ENCODE measurements around the gene SNRNP27. TPM values are rescaled to one million over a fixed set of nuclear protein-coding genes. Genes with fewer than 3 reads are reported as not detected.

SNRNP27 gene
- total and polyA plus RNA-seq, 9 of the 15 experiments (the other 6 are each of a cell fraction or from before 2014, with no cell fraction given) = 29.2 to 102 (median 65.7) TPM

DNA sequence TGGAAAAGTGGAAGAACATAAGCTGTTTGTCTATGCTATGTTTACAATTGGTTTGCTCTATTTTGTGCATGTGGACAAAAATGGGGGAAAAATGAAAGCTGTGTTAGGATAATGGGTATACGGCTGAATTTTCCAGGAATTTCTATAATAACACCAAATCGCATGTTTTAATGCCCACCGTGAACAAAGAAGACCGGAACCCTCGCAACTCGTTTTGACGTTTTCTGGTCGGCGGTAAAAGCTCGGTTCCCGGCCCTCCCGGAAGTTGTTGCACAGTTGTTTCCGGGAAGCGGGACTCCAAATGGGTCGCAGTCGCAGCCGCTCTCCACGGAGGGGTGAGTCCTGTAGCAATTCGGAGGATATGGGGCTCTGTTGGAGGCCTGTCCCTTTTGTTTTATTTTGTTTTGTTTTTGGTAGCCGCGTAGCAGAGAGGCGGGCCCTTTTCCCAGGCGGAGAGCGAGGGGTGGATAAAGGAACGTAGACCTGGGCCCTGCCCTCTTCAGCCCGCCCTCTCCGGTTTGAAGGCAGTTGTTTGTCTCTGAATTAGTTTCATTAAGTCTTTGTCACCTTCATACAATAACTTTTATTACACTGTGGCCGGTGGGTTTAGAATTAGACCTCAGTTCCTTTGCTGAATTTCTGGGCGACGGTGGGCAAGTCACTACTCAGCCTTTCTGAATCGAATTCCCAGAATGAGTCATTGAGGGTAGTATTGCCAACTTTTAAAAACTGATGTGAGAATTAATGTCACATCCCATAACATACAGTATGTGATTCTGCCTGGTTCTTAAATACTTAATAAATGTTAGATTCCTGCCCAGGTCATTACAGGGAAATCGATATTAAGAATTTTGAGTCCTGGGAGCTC lies at the start of gene SNRNP27 (continued):
- TF ChIP-seq, protein P1, sequence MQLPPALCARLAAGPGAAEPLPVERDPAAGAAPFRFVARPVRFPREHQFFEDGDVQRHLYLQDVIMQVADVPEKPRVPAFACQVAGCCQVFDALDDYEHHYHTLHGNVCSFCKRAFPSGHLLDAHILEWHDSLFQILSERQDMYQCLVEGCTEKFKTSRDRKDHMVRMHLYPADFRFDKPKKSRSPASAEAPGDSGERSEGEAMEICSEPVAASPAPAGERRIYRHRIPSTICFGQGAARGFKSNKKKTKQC (CRISPR knock-in tag; IDR thresholded peaks at IDR 0.05) = peak; percentile 90
- TF ChIP-seq GATAD2A (IDR thresholded peaks at IDR 0.05) (peak; percentile 65; the same call in 1 of the 2 replicates), ZNF561 (CRISPR knock-in tag; conservative IDR thresholded peaks at IDR 0.05) (no peak), BRD9 (IDR thresholded peaks at IDR 0.05; ENCODE audit: low read depth, partially characterized antibody) (peak; percentile 54), JUNB (CRISPR knock-in tag; conservative IDR thresholded peaks at IDR 0.05) (no peak), HDAC3 (IDR thresholded peaks at IDR 0.05; ENCODE audit: borderline replicate concordance, partially characterized antibody) (peak; percentile 52), ZNF57 (CRISPR knock-in tag; IDR thresholded peaks at IDR 0.05) (no peak), CTBP1 (IDR thresholded peaks at IDR 0.05; ENCODE audit: borderline replicate concordance) (no peak), TCF7 (IDR thresholded peaks at IDR 0.05; ENCODE audit: borderline replicate concordance) (peak; percentile 60; the same call in 1 of the 2 replicates), ZNF780A (CRISPR knock-in tag; IDR thresholded peaks at IDR 0.05) (no peak), L3MBTL2 (IDR thresholded peaks at IDR 0.05) (peak; percentile 57), SIN3A (IDR thresholded peaks at IDR 0.05; ENCODE audit: borderline replicate concordance in 2 of 2, control insufficient read depth in 1 of 2, low read depth in 2 of 2, low read length in 2 of 2) (peak; percentile 48 to 62; a peak in 2 of 4 replicates), MTA3 (IDR thresholded peaks at IDR 0.05; ENCODE audit: borderline replicate concordance) (peak; percentile 98), NEUROD1 (IDR thresholded peaks at IDR 0.05; ENCODE audit: borderline replicate concordance, low read depth, low read length, partially characterized antibody) (peak; percentile 76), ZNF644 (tag; IDR thresholded peaks at IDR 0.05; ENCODE audit: low read depth) (peak; percentile 54; the same call in 1 of the 2 replicates), TAF1 (IDR thresholded peaks at IDR 0.05; ENCODE audit: control insufficient read depth, extremely low read depth, insufficient read depth, low read length, severe bottlenecking) (peak; percentile 100), C11orf30 (IDR thresholded peaks at IDR 0.05; ENCODE audit: low read depth) (peak; percentile 91)
- TF ChIP-seq, protein P2, sequence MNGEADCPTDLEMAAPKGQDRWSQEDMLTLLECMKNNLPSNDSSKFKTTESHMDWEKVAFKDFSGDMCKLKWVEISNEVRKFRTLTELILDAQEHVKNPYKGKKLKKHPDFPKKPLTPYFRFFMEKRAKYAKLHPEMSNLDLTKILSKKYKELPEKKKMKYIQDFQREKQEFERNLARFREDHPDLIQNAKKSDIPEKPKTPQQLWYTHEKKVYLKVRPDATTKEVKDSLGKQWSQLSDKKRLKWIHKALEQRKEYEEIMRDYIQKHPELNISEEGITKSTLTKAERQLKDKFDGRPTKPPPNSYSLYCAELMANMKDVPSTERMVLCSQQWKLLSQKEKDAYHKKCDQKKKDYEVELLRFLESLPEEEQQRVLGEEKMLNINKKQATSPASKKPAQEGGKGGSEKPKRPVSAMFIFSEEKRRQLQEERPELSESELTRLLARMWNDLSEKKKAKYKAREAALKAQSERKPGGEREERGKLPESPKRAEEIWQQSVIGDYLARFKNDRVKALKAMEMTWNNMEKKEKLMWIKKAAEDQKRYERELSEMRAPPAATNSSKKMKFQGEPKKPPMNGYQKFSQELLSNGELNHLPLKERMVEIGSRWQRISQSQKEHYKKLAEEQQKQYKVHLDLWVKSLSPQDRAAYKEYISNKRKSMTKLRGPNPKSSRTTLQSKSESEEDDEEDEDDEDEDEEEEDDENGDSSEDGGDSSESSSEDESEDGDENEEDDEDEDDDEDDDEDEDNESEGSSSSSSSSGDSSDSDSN (IDR thresholded peaks at IDR 0.05; ENCODE audit: borderline replicate concordance in 1 of 2, low read depth in 2 of 2, low read length in 2 of 2) = peak in 1 of 2 experiments; percentile 84; a peak in 3 of 4 replicates
- TF ChIP-seq, protein P3, sequence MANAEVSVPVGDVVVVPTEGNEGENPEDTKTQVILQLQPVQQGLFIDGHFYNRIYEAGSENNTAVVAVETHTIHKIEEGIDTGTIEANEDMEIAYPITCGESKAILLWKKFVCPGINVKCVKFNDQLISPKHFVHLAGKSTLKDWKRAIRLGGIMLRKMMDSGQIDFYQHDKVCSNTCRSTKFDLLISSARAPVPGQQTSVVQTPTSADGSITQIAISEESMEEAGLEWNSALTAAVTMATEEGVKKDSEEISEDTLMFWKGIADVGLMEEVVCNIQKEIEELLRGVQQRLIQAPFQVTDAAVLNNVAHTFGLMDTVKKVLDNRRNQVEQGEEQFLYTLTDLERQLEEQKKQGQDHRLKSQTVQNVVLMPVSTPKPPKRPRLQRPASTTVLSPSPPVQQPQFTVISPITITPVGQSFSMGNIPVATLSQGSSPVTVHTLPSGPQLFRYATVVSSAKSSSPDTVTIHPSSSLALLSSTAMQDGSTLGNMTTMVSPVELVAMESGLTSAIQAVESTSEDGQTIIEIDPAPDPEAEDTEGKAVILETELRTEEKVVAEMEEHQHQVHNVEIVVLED (CRISPR knock-in tag; IDR thresholded peaks at IDR 0.05) = 0 out of 2 replicates have a peak, but pooled peaks have one; percentile 20
- TF ChIP-seq, protein P4, sequence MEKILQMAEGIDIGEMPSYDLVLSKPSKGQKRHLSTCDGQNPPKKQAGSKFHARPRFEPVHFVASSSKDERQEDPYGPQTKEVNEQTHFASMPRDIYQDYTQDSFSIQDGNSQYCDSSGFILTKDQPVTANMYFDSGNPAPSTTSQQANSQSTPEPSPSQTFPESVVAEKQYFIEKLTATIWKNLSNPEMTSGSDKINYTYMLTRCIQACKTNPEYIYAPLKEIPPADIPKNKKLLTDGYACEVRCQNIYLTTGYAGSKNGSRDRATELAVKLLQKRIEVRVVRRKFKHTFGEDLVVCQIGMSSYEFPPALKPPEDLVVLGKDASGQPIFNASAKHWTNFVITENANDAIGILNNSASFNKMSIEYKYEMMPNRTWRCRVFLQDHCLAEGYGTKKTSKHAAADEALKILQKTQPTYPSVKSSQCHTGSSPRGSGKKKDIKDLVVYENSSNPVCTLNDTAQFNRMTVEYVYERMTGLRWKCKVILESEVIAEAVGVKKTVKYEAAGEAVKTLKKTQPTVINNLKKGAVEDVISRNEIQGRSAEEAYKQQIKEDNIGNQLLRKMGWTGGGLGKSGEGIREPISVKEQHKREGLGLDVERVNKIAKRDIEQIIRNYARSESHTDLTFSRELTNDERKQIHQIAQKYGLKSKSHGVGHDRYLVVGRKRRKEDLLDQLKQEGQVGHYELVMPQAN (IDR thresholded peaks at IDR 0.05; ENCODE audit: borderline replicate concordance) = peak; percentile 81; the same call in 1 of the 2 replicates
